GM13976 (cell line): Measurements from ENCODE around the gene CISD1.

Source experiments
- DNase-seq: peaks from one replicate; pipeline ENCODE4 v3.0.0; 2012; ENCODE audit warnings: low spot score
- in situ Hi-C: fragments of 300-500 bp; cut with MboI; formaldehyde crosslinking; loops from one replicate; pipeline ENCODE4 v1.12.0; 2022; ENCODE audit warnings: low sequenced_read_pairs, mixed read lengths, inconsistent platforms; ENCODE audit not compliant: unreplicated experiment
- TF ChIP-seq, protein P1 (sequence below): IDR thresholded peaks from 2 replicates; pipeline ENCODE4 v1.5.1; 2012; ENCODE audit warnings: borderline replicate concordance, mild to moderate bottlenecking; ENCODE audit not compliant: insufficient read depth; ENCODE audit errors: extremely low read depth, missing control alignments, control extremely low read depth

The CISD1 gene

DNA sequence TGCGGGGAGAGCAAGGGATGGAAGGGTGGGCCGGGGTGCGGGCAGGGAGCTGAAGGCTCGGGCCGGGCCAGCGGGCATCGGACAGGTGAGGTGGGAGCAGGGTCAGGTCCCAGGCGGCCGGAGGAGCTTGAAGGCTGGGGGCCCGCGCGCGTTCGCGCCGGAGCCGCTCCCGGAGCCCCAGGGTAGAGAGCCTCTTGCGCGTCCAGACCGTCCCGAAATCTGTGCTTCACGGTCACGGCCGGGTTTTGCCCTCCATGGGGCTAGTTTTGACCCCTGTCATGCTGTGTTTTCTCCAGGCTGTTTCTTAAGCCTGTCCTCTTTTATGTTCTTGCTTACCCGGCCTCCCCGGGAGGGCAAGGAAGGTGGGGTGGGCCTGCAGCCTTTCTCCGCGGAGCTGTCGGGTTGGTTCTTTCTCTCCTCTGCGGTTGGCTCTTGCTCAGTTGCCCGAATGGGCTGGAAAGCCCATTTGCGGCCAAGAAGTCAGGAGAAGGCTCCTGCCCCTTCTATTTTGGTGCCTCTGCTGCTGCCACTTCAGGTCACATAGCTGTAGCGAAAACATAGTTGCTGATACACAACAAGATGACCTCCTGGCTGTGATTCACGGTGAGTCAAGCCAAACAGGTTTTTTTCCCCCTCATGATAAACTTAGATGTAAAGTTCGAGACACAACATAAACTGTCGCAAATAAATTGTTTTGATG, 66.5 kb downstream of the CISD1 start:
- TF ChIP-seq, protein P1, sequence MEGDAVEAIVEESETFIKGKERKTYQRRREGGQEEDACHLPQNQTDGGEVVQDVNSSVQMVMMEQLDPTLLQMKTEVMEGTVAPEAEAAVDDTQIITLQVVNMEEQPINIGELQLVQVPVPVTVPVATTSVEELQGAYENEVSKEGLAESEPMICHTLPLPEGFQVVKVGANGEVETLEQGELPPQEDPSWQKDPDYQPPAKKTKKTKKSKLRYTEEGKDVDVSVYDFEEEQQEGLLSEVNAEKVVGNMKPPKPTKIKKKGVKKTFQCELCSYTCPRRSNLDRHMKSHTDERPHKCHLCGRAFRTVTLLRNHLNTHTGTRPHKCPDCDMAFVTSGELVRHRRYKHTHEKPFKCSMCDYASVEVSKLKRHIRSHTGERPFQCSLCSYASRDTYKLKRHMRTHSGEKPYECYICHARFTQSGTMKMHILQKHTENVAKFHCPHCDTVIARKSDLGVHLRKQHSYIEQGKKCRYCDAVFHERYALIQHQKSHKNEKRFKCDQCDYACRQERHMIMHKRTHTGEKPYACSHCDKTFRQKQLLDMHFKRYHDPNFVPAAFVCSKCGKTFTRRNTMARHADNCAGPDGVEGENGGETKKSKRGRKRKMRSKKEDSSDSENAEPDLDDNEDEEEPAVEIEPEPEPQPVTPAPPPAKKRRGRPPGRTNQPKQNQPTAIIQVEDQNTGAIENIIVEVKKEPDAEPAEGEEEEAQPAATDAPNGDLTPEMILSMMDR: no peak
- DNase-seq: no peak
- in situ Hi-C loops: no loop called here

DNA sequence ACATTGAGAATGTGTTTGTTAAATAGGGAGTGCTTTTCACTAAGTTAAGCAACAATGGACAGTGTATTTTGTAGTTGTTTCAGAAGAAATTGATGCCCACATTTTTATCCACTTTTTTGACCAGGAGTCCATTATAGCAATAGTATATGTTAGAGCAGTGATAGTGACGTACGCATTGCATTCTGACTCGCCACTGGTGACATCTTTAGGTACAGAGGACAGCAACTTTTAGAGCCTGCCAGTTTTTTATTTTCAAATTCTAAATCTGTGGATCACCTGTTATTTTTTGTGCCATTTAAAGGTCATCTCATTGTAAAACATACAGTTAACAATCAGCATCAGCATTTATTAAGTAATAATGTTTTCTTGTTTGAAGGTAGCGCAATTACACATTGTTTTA, 67.3 kb downstream of the CISD1 start:
- in situ Hi-C loops: no loop called here
- TF ChIP-seq, protein P1: no peak
- no peak for DNase-seq
